ENCODE data around the gene IVNS1ABP. TPM values are rescaled to one million over a fixed set of nuclear protein-coding genes. Genes with fewer than 3 reads are reported as not detected.

The IVNS1ABP gene
- total and polyA plus RNA-seq, 9 of the 15 experiments (the other 6 are each of a cell fraction or from before 2014, with no cell fraction given) = 30.6 to 126 (median 77.7) TPM

DNA sequence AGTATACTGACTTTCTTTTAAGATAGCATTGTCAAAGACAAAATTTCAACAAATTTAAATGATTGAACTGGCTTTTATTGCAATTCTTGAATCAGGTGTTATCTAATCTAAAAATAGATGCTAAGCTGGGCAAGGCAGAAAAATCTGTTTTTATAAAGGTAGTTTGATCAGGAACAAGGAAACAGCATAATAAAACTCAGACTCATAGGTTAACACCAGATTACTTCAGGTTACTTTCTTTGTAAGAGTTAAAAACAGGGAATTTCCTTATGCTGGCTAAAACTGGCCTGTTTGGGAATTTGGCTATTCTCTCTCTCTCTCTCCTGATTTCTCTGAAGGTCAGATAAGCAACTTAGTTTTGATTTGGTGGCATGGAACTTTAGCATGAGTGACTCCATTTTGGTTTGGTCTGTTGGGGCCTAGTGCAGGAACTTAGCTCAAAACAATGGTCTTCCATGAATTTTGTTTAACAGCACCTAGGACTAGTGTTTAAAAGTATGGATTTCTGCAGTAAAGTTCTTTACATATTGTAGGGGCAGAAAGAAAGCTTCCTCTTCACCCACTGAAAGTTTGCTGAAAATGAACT, 24.2 kb upstream of the IVNS1ABP start (continued):
- TF ChIP-seq, protein P1, sequence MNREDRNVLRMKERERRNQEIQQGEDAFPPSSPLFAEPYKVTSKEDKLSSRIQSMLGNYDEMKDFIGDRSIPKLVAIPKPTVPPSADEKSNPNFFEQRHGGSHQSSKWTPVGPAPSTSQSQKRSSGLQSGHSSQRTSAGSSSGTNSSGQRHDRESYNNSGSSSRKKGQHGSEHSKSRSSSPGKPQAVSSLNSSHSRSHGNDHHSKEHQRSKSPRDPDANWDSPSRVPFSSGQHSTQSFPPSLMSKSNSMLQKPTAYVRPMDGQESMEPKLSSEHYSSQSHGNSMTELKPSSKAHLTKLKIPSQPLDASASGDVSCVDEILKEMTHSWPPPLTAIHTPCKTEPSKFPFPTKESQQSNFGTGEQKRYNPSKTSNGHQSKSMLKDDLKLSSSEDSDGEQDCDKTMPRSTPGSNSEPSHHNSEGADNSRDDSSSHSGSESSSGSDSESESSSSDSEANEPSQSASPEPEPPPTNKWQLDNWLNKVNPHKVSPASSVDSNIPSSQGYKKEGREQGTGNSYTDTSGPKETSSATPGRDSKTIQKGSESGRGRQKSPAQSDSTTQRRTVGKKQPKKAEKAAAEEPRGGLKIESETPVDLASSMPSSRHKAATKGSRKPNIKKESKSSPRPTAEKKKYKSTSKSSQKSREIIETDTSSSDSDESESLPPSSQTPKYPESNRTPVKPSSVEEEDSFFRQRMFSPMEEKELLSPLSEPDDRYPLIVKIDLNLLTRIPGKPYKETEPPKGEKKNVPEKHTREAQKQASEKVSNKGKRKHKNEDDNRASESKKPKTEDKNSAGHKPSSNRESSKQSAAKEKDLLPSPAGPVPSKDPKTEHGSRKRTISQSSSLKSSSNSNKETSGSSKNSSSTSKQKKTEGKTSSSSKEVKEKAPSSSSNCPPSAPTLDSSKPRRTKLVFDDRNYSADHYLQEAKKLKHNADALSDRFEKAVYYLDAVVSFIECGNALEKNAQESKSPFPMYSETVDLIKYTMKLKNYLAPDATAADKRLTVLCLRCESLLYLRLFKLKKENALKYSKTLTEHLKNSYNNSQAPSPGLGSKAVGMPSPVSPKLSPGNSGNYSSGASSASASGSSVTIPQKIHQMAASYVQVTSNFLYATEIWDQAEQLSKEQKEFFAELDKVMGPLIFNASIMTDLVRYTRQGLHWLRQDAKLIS (CRISPR knock-in tag; IDR thresholded peaks at IDR 0.05) = no peak
- no peak for TF ChIP-seq PRPF4 (IDR thresholded peaks at IDR 0.05; ENCODE audit: insufficient read depth, low read depth, low read length, poor library complexity, severe bottlenecking)
- TF ChIP-seq ADNP (tag; IDR thresholded peaks at IDR 0.05) = no peak
- TF ChIP-seq SIX5 (IDR thresholded peaks at IDR 0.05; ENCODE audit: borderline replicate concordance in 1 of 2, insufficient read depth in 1 of 2, low read depth in 1 of 2, low read length in 2 of 2) = no peak
- TF ChIP-seq ZNF239 (CRISPR knock-in tag; IDR thresholded peaks at IDR 0.05) = peak; percentile 57
- no peak for TF ChIP-seq U2AF1 (optimal IDR thresholded peaks at IDR 0.05; ENCODE audit: low read depth, low read length)
- TF ChIP-seq, protein P2, sequence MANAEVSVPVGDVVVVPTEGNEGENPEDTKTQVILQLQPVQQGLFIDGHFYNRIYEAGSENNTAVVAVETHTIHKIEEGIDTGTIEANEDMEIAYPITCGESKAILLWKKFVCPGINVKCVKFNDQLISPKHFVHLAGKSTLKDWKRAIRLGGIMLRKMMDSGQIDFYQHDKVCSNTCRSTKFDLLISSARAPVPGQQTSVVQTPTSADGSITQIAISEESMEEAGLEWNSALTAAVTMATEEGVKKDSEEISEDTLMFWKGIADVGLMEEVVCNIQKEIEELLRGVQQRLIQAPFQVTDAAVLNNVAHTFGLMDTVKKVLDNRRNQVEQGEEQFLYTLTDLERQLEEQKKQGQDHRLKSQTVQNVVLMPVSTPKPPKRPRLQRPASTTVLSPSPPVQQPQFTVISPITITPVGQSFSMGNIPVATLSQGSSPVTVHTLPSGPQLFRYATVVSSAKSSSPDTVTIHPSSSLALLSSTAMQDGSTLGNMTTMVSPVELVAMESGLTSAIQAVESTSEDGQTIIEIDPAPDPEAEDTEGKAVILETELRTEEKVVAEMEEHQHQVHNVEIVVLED (CRISPR knock-in tag; IDR thresholded peaks at IDR 0.05) = no peak
- TF ChIP-seq, protein P3, sequence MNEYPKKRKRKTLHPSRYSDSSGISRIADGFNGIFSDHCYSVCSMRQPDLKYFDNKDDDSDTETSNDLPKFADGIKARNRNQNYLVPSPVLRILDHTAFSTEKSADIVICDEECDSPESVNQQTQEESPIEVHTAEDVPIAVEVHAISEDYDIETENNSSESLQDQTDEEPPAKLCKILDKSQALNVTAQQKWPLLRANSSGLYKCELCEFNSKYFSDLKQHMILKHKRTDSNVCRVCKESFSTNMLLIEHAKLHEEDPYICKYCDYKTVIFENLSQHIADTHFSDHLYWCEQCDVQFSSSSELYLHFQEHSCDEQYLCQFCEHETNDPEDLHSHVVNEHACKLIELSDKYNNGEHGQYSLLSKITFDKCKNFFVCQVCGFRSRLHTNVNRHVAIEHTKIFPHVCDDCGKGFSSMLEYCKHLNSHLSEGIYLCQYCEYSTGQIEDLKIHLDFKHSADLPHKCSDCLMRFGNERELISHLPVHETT (CRISPR knock-in tag; conservative IDR thresholded peaks at IDR 0.05 in 1 of 2, IDR thresholded peaks at IDR 0.05 in 1 of 2) = 0 out of 4 replicates have a peak, but pooled peaks of 1 of the 2 experiments have one; percentile 51
- no peak for TF ChIP-seq RAD21 (CRISPR knock-in tag; conservative IDR thresholded peaks at IDR 0.05 in 1 of 2, IDR thresholded peaks at IDR 0.05 in 1 of 2)
- TF ChIP-seq NFE2L1 (tag; IDR thresholded peaks at IDR 0.05; ENCODE audit: borderline replicate concordance, low read depth) = peak; percentile 25; the same call in 1 of the 2 replicates
- TF ChIP-seq, protein P4, sequence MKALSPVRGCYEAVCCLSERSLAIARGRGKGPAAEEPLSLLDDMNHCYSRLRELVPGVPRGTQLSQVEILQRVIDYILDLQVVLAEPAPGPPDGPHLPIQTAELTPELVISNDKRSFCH (CRISPR knock-in tag; IDR thresholded peaks at IDR 0.05) = no peak
- TF ChIP-seq, protein P4 (tag; IDR thresholded peaks at IDR 0.05) = 0 out of 2 replicates have a peak, but pooled peaks have one; percentile 31
- peak; percentile 35; the same call in 1 of the 2 replicates for TF ChIP-seq DIDO1 (tag; IDR thresholded peaks at IDR 0.05; ENCODE audit: low read depth)
- no peak for TF ChIP-seq ZNF146 (CRISPR knock-in tag; IDR thresholded peaks at IDR 0.05; ENCODE audit: unreplicated experiment)
- peak; percentile 88 for TF ChIP-seq PTRF (tag; IDR thresholded peaks at IDR 0.05)
- TF ChIP-seq ZNF354B (CRISPR knock-in tag; IDR thresholded peaks at IDR 0.05) = no peak
- no peak for TF ChIP-seq HOXB6 (CRISPR knock-in tag; IDR thresholded peaks at IDR 0.05; ENCODE audit: borderline replicate concordance)
